ENCODE results near the gene CBL.

CBL gene

GRCh38 chr11:119339589-119340334, 133.6 kb downstream of the CBL start:
- H3K27ac ChIP-seq, result peak overlapping the region; percentile 75 to 96 (median 86)
- peak overlapping the region; percentile 32 to 66 (median 45) for H3K4me3 ChIP-seq

GRCh38 chr11:119340335-119341221, 134.4 kb downstream of the CBL start, which contains the start of gene C1QTNF5:
Gene C1QTNF5, minus strand, starts transcription at chr11:119340883. Its CDS starts 486 bp downstream, at chr11:119340397.
- Histone ChIP-seq H3K27ac (peak within 1 kb of the TSS; percentile 75 to 96 (median 86)), H3K4me3 (peak within 1 kb of the TSS; percentile 32 to 66 (median 45))

GRCh38 chr11:119341222-119342022, 135.3 kb downstream of the CBL start:
- H3K4me3 ChIP-seq, result no peak overlapping the region

GRCh38 chr11:119342023-119342300, 135.8 kb downstream of the CBL start:
- Histone ChIP-seq H3K4me3 (no peak overlapping the region), H3K27ac (peak overlapping the region in 2 of 21 experiments; percentile 86 to 93)

More at GRCh38 chr11:119341222-119342022, 135.3 kb downstream of the CBL start:
- H3K27ac ChIP-seq, result peak overlapping the region in 16 of 21 experiments; percentile 1 to 96 (median 88)

- Histone ChIP-seq H3K27ac (no peak overlapping the region), H3K4me3 (no peak overlapping the region)
Measured at GRCh38 chr11:119342362-119343130, 136.4 kb downstream of the CBL start.

GRCh38 chr11:119343726-119344125, 137.6 kb downstream of the CBL start:
- Histone ChIP-seq H3K27ac (no peak overlapping the region), H3K4me3 (no peak overlapping the region)

GRCh38 chr11:119344291-119345010, 138.3 kb downstream of the CBL start:
- H3K4me3 ChIP-seq, result no peak overlapping the region
- no peak overlapping the region for H3K27ac ChIP-seq

GRCh38 chr11:119345685-119346084, 139.5 kb downstream of the CBL start:
- Histone ChIP-seq H3K4me3 (no peak overlapping the region), H3K27ac (no peak overlapping the region)

- Histone ChIP-seq H3K27ac (peak within 1 kb of the TSS in 13 of 21 experiments; percentile 2 to 74 (median 52)), H3K4me3 (no peak within 1 kb of the TSS)
Measured at GRCh38 chr11:119346605-119347004, 140.5 kb downstream of the CBL start, which contains the start of gene MFRP. Gene MFRP, minus strand, starts transcription at chr11:119346705. Its CDS starts 192 bp downstream, at chr11:119346513.

- Histone ChIP-seq H3K4me3 (no peak overlapping the region), H3K27ac (peak overlapping the region in 11 of 21 experiments; percentile 2 to 74 (median 54))
Measured at GRCh38 chr11:119347242-119347641, 141.1 kb downstream of the CBL start.

GRCh38 chr11:119347940-119348605, 141.9 kb downstream of the CBL start:
- peak overlapping the region in 16 of 21 experiments; percentile 2 to 74 (median 34) for H3K27ac ChIP-seq
- no peak overlapping the region for H3K4me3 ChIP-seq

- Histone ChIP-seq H3K27ac (no peak overlapping the region), H3K4me3 (no peak overlapping the region)
Measured at GRCh38 chr11:119350302-119350701, 144.2 kb downstream of the CBL start.

- no peak overlapping the region for H3K4me3 ChIP-seq
- H3K27ac ChIP-seq, result no peak overlapping the region
Measured at GRCh38 chr11:119351232-119351631, 145.1 kb downstream of the CBL start.

- H3K27ac ChIP-seq, result no peak overlapping the region
Measured at GRCh38 chr11:119352857-119353260, 146.7 kb downstream of the CBL start.

GRCh38 chr11:119355091-119355843, 149.1 kb downstream of the CBL start:
- Histone ChIP-seq H3K27ac (peak overlapping the region in 1 of 21 experiments; percentile 34), H3K4me3 (no peak overlapping the region)

More at GRCh38 chr11:119352857-119353260, 146.7 kb downstream of the CBL start:
- H3K4me3 ChIP-seq, result no peak overlapping the region

- Histone ChIP-seq H3K4me3 (peak overlapping the region; percentile 22 to 49 (median 36)), H3K27ac (peak overlapping the region in 11 of 21 experiments; percentile 9 to 78 (median 66))
Measured at GRCh38 chr11:119356349-119357031, 150.4 kb downstream of the CBL start.

Data from skin epidermis (tissue), 12 donors.